CD14-positive monocyte (primary cell): ENCODE data around the gene MAP6. TPM values are rescaled to one million over a fixed set of nuclear protein-coding genes. Genes with fewer than 3 reads are reported as not detected.

Source experiments
- DNase-seq, 3 donors: peaks; one replicate each; pipeline ENCODE4 v3.0.0-alpha.2; 2011 to 2022
- H2AFZ ChIP-seq: 2 replicates; pipeline ENCODE4 v1.6.0; 2012; ENCODE audit warnings: mild to moderate bottlenecking, low read depth, low read length, inconsistent platforms; ENCODE audit not compliant: insufficient read depth, poor library complexity, severe bottlenecking
- H3K27ac ChIP-seq, 2 donors: 1 replicate in 1 of 2; 2 replicates in 1 of 2; pipeline ENCODE4 v1.5.1; 2012 to 2013; ENCODE audit warnings: low read length in 2 of 2, control low read depth in 1 of 2, inconsistent platforms in 1 of 2, low read depth in 1 of 2, mild to moderate bottlenecking in 1 of 2
- H3K27me3 ChIP-seq, 2 donors: one replicate each; pipeline versions ENCODE4 v1.6.0 to v1.6.1; 2011 to 2013; ENCODE audit warnings: low read length in 2 of 2; ENCODE audit not compliant: control insufficient read depth in 2 of 2, insufficient read depth in 2 of 2
- H3K36me3 ChIP-seq, 2 donors: replicated peaks in 1 of 2; 1 replicate in 1 of 2; 2 replicates in 1 of 2; pipeline versions ENCODE4 v1.5.1 to v1.6.1; 2012 to 2013; ENCODE audit warnings: low read length in 2 of 2, control low read depth in 1 of 2, inconsistent platforms in 1 of 2, mild to moderate bottlenecking in 1 of 2; ENCODE audit not compliant: insufficient read depth in 2 of 2, control insufficient read depth in 1 of 2
- H3K4me1 ChIP-seq, 2 donors: 1 replicate in 1 of 2; 2 replicates in 1 of 2; pipeline versions ENCODE4 v1.5.1 to v1.6.1; 2012 to 2013; ENCODE audit warnings: low read length in 2 of 2, control low read depth in 1 of 2, inconsistent platforms in 1 of 2, mild to moderate bottlenecking in 1 of 2, moderate library complexity in 1 of 2; ENCODE audit not compliant: insufficient read depth in 2 of 2, control insufficient read depth in 1 of 2
- H3K4me2 ChIP-seq: replicated peaks from 2 replicates; pipeline ENCODE3; 2012; ENCODE audit warnings: low read length, moderate library complexity, mild to moderate bottlenecking; ENCODE audit not compliant: poor library complexity, severe bottlenecking; ENCODE audit errors: extremely low read depth
- H3K4me3 ChIP-seq, 3 experiments: fragments of 200-600 bp in 1 of 3; sonication (generic) in 1 of 3; replicated peaks in 1 of 3; 1 replicate in 2 of 3; 2 replicates in 1 of 3; pipeline ENCODE4 v1.5.1; 2011 to 2013; ENCODE audit warnings: low read length in 3 of 3, mild to moderate bottlenecking in 3 of 3, control low read depth in 2 of 3, low read depth in 2 of 3, inconsistent platforms in 1 of 3, moderate library complexity in 1 of 3
- H3K79me2 ChIP-seq: 2 replicates; pipeline ENCODE4 v1.6.0; 2012; ENCODE audit warnings: mild to moderate bottlenecking, control low read depth, inconsistent platforms, low read length, moderate library complexity; ENCODE audit not compliant: insufficient read depth
- H3K9ac ChIP-seq: 2 replicates; pipeline ENCODE4 v1.6.0; 2017; ENCODE audit warnings: low read length, mild to moderate bottlenecking; ENCODE audit not compliant: insufficient read depth, poor library complexity, severe bottlenecking
- H3K9me3 ChIP-seq, 2 donors: replicated peaks in 1 of 2; 1 replicate in 1 of 2; 2 replicates in 1 of 2; pipeline versions ENCODE4 v1.5.1 to v1.6.1; 2012 to 2013; ENCODE audit warnings: low read length in 2 of 2, control low read depth in 1 of 2; ENCODE audit not compliant: control insufficient read depth in 1 of 2, insufficient read depth in 1 of 2
- H4K20me1 ChIP-seq: 2 replicates; pipeline ENCODE4 v1.6.0; 2012; ENCODE audit warnings: mild to moderate bottlenecking, low read length, control low read depth, moderate library complexity; ENCODE audit not compliant: insufficient read depth
- H3K27ac Mint-ChIP-seq, 7 donors: one replicate each; pipeline ENCODE4 v1.8.0; 2020; ENCODE audit warnings: mild to moderate bottlenecking in 7 of 7, mixed read lengths in 7 of 7, moderate library complexity in 6 of 7, inconsistent platforms in 2 of 7
- H3K27me3 Mint-ChIP-seq, 3 donors: one replicate each; pipeline ENCODE4 v1.8.0; 2021 to 2022; ENCODE audit warnings: low read depth in 3 of 3, mild to moderate bottlenecking in 3 of 3, mixed read lengths in 3 of 3, moderate library complexity in 3 of 3, inconsistent platforms in 1 of 3
- H3K36me3 Mint-ChIP-seq, 2 donors: one replicate each; pipeline ENCODE4 v1.8.0; 2020; ENCODE audit warnings: mixed read lengths in 2 of 2, inconsistent platforms in 1 of 2, mild to moderate bottlenecking in 1 of 2
- H3K4me1 Mint-ChIP-seq: one replicate; pipeline ENCODE4 v1.8.0; 2020; ENCODE audit warnings: mild to moderate bottlenecking, mixed read lengths
- H3K4me3 Mint-ChIP-seq, 2 donors: one replicate each; pipeline ENCODE4 v1.8.0; 2020; ENCODE audit warnings: mild to moderate bottlenecking in 2 of 2, mixed read lengths in 2 of 2, moderate library complexity in 1 of 2
- H3K9me3 Mint-ChIP-seq, 7 donors: one replicate each; pipeline ENCODE4 v1.8.0; 2020 to 2022; ENCODE audit warnings: mixed read lengths in 7 of 7, mild to moderate bottlenecking in 6 of 7, moderate library complexity in 6 of 7, inconsistent platforms in 2 of 7
- WGBS: methylation state at CpG from one replicate; pipeline ENCODE4 v1.1.5; 2013; ENCODE audit warnings: missing lambda C conversion rate; ENCODE audit not compliant: insufficient coverage; 5-methylcytosine and 5-hydroxymethylcytosine counted together
- intact Hi-C, 2 donors: fragments of 100-400 bp; cut with micrococcal nuclease; formaldehyde crosslinking; loops; one replicate each; pipeline versions ENCODE4 v1.15.0 to v1.15.1; 2023
- polyA plus RNA-seq, 3 donors: library from polyadenylated mRNA; depleted of rRNA in 1 of 3; unstranded in 2 of 3; stranded (reverse) in 1 of 3; fragments of 300-500 nt in 2 of 3; fragments of >200 nt in 1 of 3; fragmentation: Illumina TruSeq in 2 of 3; gene quantifications; 1 replicate in 2 of 3; 2 replicates in 1 of 3; pipeline ENCODE4 v1.2.3, GENCODE V29; 2012 to 2021
- TF ChIP-seq, protein P1 (sequence below): fragments of 200-600 bp; IDR thresholded peaks from one replicate; pipeline ENCODE4 v1.8.0; 2022; ENCODE audit warnings: antibody characterized with exemption, mild to moderate bottlenecking

The MAP6 gene
- polyA plus RNA-seq, 3 donors = not detected

- no peak overlapping the region for H3K27ac ChIP-seq
- H3K9ac ChIP-seq = no peak overlapping the region
- H3K4me1 Mint-ChIP-seq = no peaks in the 10 kb centered on the region
- H4K20me1 ChIP-seq = no peaks in the 10 kb centered on the region
- H3K79me2 ChIP-seq = no peaks in the 10 kb centered on the region
- no peak overlapping the region for H3K4me2 ChIP-seq
- peaks cover 0 to 10% (median 4%) of the 10 kb centered on the region in 7 donors for H3K9me3 Mint-ChIP-seq
- no peak overlapping the region for H2AFZ ChIP-seq
- WGBS = 100% methylated on average over 3 of the region's 7 CpGs
- intact Hi-C loops = no loop called here
- no peak for DNase-seq
- no peaks in the 10 kb centered on the region for H3K4me1 ChIP-seq
- TF ChIP-seq, protein P1, sequence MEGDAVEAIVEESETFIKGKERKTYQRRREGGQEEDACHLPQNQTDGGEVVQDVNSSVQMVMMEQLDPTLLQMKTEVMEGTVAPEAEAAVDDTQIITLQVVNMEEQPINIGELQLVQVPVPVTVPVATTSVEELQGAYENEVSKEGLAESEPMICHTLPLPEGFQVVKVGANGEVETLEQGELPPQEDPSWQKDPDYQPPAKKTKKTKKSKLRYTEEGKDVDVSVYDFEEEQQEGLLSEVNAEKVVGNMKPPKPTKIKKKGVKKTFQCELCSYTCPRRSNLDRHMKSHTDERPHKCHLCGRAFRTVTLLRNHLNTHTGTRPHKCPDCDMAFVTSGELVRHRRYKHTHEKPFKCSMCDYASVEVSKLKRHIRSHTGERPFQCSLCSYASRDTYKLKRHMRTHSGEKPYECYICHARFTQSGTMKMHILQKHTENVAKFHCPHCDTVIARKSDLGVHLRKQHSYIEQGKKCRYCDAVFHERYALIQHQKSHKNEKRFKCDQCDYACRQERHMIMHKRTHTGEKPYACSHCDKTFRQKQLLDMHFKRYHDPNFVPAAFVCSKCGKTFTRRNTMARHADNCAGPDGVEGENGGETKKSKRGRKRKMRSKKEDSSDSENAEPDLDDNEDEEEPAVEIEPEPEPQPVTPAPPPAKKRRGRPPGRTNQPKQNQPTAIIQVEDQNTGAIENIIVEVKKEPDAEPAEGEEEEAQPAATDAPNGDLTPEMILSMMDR = no peak
- no peaks in the 10 kb centered on the region for H3K27me3 ChIP-seq
- H3K9me3 ChIP-seq = peaks cover 0 to 3% of the 10 kb centered on the region in 2 donors
- H3K36me3 Mint-ChIP-seq = no peaks in the 10 kb centered on the region
- peak overlapping the region in 1 of 7 donors; percentile 65 for H3K27ac Mint-ChIP-seq
- no peak overlapping the region for H3K4me3 Mint-ChIP-seq
- no peaks in the 10 kb centered on the region for H3K36me3 ChIP-seq
- no peak overlapping the region for H3K4me3 ChIP-seq
- H3K27me3 Mint-ChIP-seq = peaks cover 4 to 12% (median 8%) of the 10 kb centered on the region in 3 donors
Measured at GRCh38 chr11:75615751-75616150, 53.1 kb downstream of the MAP6 start.

- Histone ChIP-seq H3K4me3 (no peak overlapping the region), H2AFZ (no peak overlapping the region), H3K9me3 (no peaks in the 10 kb centered on the region), H3K27me3 (no peaks in the 10 kb centered on the region), H3K36me3 (no peaks in the 10 kb centered on the region), H3K27ac (no peak overlapping the region), H3K4me2 (no peak overlapping the region), H3K4me1 (no peaks in the 10 kb centered on the region), H4K20me1 (no peaks in the 10 kb centered on the region), H3K9ac (no peak overlapping the region), H3K79me2 (no peaks in the 10 kb centered on the region)
- DNase-seq = no peak
- Mint-ChIP-seq H3K36me3 (no peaks in the 10 kb centered on the region), H3K4me1 (no peaks in the 10 kb centered on the region), H3K27ac (no peak overlapping the region), H3K27me3 (peaks cover 2 to 10% (median 7%) of the 10 kb centered on the region in 3 donors), H3K9me3 (no peaks in the 10 kb centered on the region), H3K4me3 (no peak overlapping the region)
- intact Hi-C loops = no loop called here
- 90% methylated on average over 3 of the region's 3 CpGs for WGBS
- TF ChIP-seq, protein P1 = no peak
Measured at GRCh38 chr11:75611823-75612222, 57.0 kb downstream of the MAP6 start.
